Measurements from ENCODE around the gene SEC22A. TPM values are rescaled to one million over a fixed set of nuclear protein-coding genes. Genes with fewer than 3 reads are reported as not detected.

The SEC22A gene
- total and polyA plus RNA-seq, 2 donors (not counting 1 experiment from before 2014, with no cell fraction given) = 15.6 to 19.3 TPM

DNA sequence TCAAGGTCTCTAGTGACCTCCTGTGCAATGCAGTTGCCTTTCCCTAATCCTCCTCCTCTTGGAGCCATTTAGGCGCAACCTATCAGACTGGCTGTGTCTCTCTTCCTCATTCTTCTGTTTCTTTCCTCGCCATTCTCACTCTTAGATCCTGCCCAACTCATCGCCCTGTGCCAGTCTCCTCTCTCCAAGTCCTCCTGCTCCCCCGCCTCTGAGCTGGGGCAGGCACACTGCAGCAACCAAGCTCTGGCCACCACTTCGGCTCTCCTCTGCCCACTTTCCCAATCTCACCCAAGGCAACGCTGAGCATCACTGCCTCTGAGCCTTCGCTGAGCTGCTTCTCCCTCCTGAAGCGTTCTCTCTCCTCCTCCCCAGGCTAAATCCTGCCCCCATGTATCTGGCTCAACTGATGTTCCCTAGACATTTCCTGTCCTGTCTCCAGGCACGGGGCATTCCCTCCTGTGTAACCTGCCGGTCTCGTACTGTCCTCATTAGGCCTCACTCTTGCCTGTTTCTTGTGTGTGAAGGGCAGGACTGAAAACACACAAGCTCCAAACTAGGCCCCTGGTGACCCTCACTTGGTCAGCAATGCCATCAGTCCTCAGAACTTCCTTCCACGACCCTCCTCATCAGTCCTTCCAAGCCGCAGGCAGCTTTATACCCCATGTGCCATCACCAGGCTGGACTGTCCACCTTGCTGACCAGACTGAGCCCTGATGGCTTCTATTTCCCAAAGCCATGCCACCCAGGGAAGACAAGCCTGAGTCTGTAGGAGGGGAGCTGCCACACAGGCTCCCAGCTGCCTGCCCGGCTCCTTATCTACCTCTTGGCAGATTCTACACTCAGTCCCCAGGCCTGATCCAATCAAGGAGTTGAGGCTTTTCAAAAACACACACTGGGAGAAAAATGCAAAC, 85.6 kb downstream of the SEC22A start:
- ATAC-seq (ENCODE audit: low read depth) = no peak
- CTCF ChIA-PET = no interaction called here

DNA sequence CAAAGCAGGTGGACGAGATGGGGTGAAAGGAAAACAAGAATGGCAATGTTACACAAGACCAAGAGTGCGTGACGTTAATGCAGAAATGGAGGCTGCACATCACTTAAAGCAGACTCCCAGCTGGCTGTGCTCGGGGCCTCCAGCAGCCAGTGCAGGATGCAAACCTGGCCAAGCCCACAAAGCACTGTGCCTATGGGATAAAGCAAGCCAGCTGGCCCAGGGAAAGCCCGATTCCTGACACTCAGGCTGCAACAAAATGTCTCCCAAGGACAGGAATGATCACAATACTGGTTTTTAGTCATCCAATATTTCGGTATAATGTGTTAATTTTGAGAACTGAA, 86.2 kb downstream of the SEC22A start:
- CTCF ChIA-PET = no interaction called here
- Mint-ChIP-seq H3K9me3 (ENCODE audit: insufficient read depth) (no peaks in the 10 kb centered on the region), H3K27me3 (peaks cover 4% of the 10 kb centered on the region), H3K4me1 (no peaks in the 10 kb centered on the region), H3K27ac (no peak overlapping the region), H3K4me3 (no peak overlapping the region)
- no peak for DNase-seq
- Histone ChIP-seq H4K20me1 (ENCODE audit: control insufficient read depth, insufficient read depth, low read length, poor library complexity, severe bottlenecking) (no peaks in the 10 kb centered on the region), H2AFZ (ENCODE audit: insufficient read depth, low read depth, low read length, poor library complexity, severe bottlenecking) (no peak overlapping the region), H3K79me2 (ENCODE audit: control insufficient read depth, insufficient read depth, low read length) (no peaks in the 10 kb centered on the region), H3K36me3 (replicated peaks in 1 of 2; ENCODE audit: control extremely low read depth in 1 of 2, control insufficient read depth in 1 of 2, extremely low read depth in 1 of 2, insufficient read depth in 2 of 2, low read length in 1 of 2) (no peaks in the 10 kb centered on the region), H3K9ac (ENCODE audit: low read length) (no peak overlapping the region), H3K9me3 (ENCODE audit: control extremely low read depth in 1 of 3, control insufficient read depth in 2 of 3, insufficient read depth in 1 of 3, low read length in 2 of 3) (peaks cover 0 to 10% (median 0%) of the 10 kb centered on the region in 3 donors), H3K4me3 (ENCODE audit: control extremely low read depth in 1 of 5, extremely low read depth in 1 of 5, insufficient read depth in 1 of 5, low read depth in 2 of 5, low read length in 4 of 5) (no peak overlapping the region), H3K27me3 (replicated peaks in 1 of 4; ENCODE audit: control extremely low read depth in 1 of 4, control insufficient read depth in 3 of 4, insufficient read depth in 4 of 4, low read length in 3 of 4) (no peaks in the 10 kb centered on the region), H3K4me2 (replicated peaks; ENCODE audit: low read depth, low read length, poor library complexity, severe bottlenecking) (no peak overlapping the region), H3K4me1 (ENCODE audit: control insufficient read depth in 2 of 2, insufficient read depth in 2 of 2, low read length in 2 of 2) (no peaks in the 10 kb centered on the region), H3K27ac (ENCODE audit: low read length in 2 of 2) (no peak overlapping the region)
- no peak for ATAC-seq (ENCODE audit: low read depth)
- intact Hi-C loops (cut with micrococcal nuclease) = no loop called here
- no peak for TF ChIP-seq EZH2 (IDR thresholded peaks at IDR 0.05; ENCODE audit: borderline replicate concordance, insufficient read depth, low read depth, low read length, poor library complexity, severe bottlenecking)
- TF ChIP-seq, protein P1, sequence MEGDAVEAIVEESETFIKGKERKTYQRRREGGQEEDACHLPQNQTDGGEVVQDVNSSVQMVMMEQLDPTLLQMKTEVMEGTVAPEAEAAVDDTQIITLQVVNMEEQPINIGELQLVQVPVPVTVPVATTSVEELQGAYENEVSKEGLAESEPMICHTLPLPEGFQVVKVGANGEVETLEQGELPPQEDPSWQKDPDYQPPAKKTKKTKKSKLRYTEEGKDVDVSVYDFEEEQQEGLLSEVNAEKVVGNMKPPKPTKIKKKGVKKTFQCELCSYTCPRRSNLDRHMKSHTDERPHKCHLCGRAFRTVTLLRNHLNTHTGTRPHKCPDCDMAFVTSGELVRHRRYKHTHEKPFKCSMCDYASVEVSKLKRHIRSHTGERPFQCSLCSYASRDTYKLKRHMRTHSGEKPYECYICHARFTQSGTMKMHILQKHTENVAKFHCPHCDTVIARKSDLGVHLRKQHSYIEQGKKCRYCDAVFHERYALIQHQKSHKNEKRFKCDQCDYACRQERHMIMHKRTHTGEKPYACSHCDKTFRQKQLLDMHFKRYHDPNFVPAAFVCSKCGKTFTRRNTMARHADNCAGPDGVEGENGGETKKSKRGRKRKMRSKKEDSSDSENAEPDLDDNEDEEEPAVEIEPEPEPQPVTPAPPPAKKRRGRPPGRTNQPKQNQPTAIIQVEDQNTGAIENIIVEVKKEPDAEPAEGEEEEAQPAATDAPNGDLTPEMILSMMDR (IDR thresholded peaks at IDR 0.05) = no peak
- WGBS (ENCODE audit: insufficient coverage) = 69% methylated on average over 5 of the region's 6 CpGs
- POLR2A ChIA-PET = no interaction called here

More for the DNA sequence above, 85.6 kb downstream of the SEC22A start:
- Histone ChIP-seq H3K4me1 (ENCODE audit: control insufficient read depth in 2 of 2, insufficient read depth in 2 of 2, low read length in 2 of 2) (no peaks in the 10 kb centered on the region), H3K79me2 (ENCODE audit: control insufficient read depth, insufficient read depth, low read length) (no peaks in the 10 kb centered on the region), H2AFZ (ENCODE audit: insufficient read depth, low read depth, low read length, poor library complexity, severe bottlenecking) (no peak overlapping the region), H3K36me3 (replicated peaks in 1 of 2; ENCODE audit: control extremely low read depth in 1 of 2, control insufficient read depth in 1 of 2, extremely low read depth in 1 of 2, insufficient read depth in 2 of 2, low read length in 1 of 2) (no peaks in the 10 kb centered on the region), H3K9ac (ENCODE audit: low read length) (no peak overlapping the region), H3K27me3 (replicated peaks in 1 of 4; ENCODE audit: control extremely low read depth in 1 of 4, control insufficient read depth in 3 of 4, insufficient read depth in 4 of 4, low read length in 3 of 4) (no peaks in the 10 kb centered on the region), H3K4me2 (replicated peaks; ENCODE audit: low read depth, low read length, poor library complexity, severe bottlenecking) (no peak overlapping the region), H4K20me1 (ENCODE audit: control insufficient read depth, insufficient read depth, low read length, poor library complexity, severe bottlenecking) (no peaks in the 10 kb centered on the region), H3K9me3 (ENCODE audit: control extremely low read depth in 1 of 3, control insufficient read depth in 2 of 3, insufficient read depth in 1 of 3, low read length in 2 of 3) (peaks cover 0 to 10% (median 0%) of the 10 kb centered on the region in 3 donors), H3K27ac (ENCODE audit: low read length in 2 of 2) (no peak overlapping the region), H3K4me3 (ENCODE audit: control extremely low read depth in 1 of 5, extremely low read depth in 1 of 5, insufficient read depth in 1 of 5, low read depth in 2 of 5, low read length in 4 of 5) (no peak overlapping the region)
- H3K4me1 Mint-ChIP-seq = no peaks in the 10 kb centered on the region
- TF ChIP-seq, protein P1 (IDR thresholded peaks at IDR 0.05) = no peak
- no peak for TF ChIP-seq EZH2 (IDR thresholded peaks at IDR 0.05; ENCODE audit: borderline replicate concordance, insufficient read depth, low read depth, low read length, poor library complexity, severe bottlenecking)
- WGBS (ENCODE audit: insufficient coverage) = 91% methylated on average over 9 of the region's 14 CpGs
- intact Hi-C loops (cut with micrococcal nuclease) = no loop called here
- H3K27ac Mint-ChIP-seq = no peak overlapping the region
- no peak for DNase-seq
- POLR2A ChIA-PET = no interaction called here
- H3K27me3 Mint-ChIP-seq = peaks cover 4% of the 10 kb centered on the region
- H3K4me3 Mint-ChIP-seq = no peak overlapping the region
- no peaks in the 10 kb centered on the region for H3K9me3 Mint-ChIP-seq (ENCODE audit: insufficient read depth)

Data from B cell (primary cell).